Keratinocyte (primary cell): ENCODE measurements around the gene CASP3. TPM values are rescaled to one million over a fixed set of nuclear protein-coding genes. Genes with fewer than 3 reads are reported as not detected.

Experiments used
- DNase-seq: peaks from one replicate; pipeline ENCODE4 v3.0.0-alpha.2; 2011; ENCODE audit warnings: low read depth, missing footprints, low spot score
- FAIRE-seq: peaks from 2 replicates; lab custom pipeline; 2011; peaks lifted over from hg19 to GRCh38; lab: Jason Lieb, UNC
- H2AFZ ChIP-seq: 2 replicates; pipeline ENCODE4 v1.6.0; 2012; ENCODE audit warnings: low read length, control low read depth, inconsistent platforms; ENCODE audit not compliant: control insufficient read depth
- H3K27ac ChIP-seq: 2 replicates; pipeline ENCODE4 v1.5.1; 2011; ENCODE audit warnings: low read length; ENCODE audit not compliant: control insufficient read depth, insufficient read depth
- H3K27me3 ChIP-seq: 3 replicates; pipeline ENCODE4 v1.6.0; 2011; ENCODE audit warnings: low read length; ENCODE audit not compliant: control insufficient read depth, insufficient read depth; ENCODE audit errors: extremely low read depth
- H3K36me3 ChIP-seq, 2 experiments: 2 replicates in 1 of 2; 3 replicates in 1 of 2; pipeline ENCODE4 v1.5.1; 2011; ENCODE audit warnings: low read length in 2 of 2, mild to moderate bottlenecking in 1 of 2; ENCODE audit not compliant: control insufficient read depth in 2 of 2, insufficient read depth in 2 of 2; ENCODE audit errors: extremely low read depth in 1 of 2
- H3K4me1 ChIP-seq: 3 replicates; pipeline ENCODE4 v1.5.1; 2011; ENCODE audit warnings: low read length; ENCODE audit not compliant: control insufficient read depth, insufficient read depth; ENCODE audit errors: extremely low read depth
- H3K4me2 ChIP-seq: 3 replicates; pipeline ENCODE4 v1.6.0; 2011; ENCODE audit warnings: low read depth, low read length; ENCODE audit not compliant: control insufficient read depth, insufficient read depth; ENCODE audit errors: extremely low read depth
- H3K4me3 ChIP-seq, 3 experiments: fragments of 200-600 bp in 1 of 3; sonication (generic) in 1 of 3; 2 replicates in 2 of 3; 3 replicates in 1 of 3; pipeline ENCODE4 v1.5.1; 2011 to 2016; ENCODE audit warnings: low read length in 3 of 3, mild to moderate bottlenecking in 3 of 3, control low read depth in 2 of 3, inconsistent platforms in 1 of 3, low read depth in 1 of 3, mixed read lengths in 1 of 3, mixed run types in 1 of 3, moderate library complexity in 1 of 3; ENCODE audit not compliant: control insufficient read depth in 2 of 3, insufficient read depth in 2 of 3; ENCODE audit errors: extremely low read depth in 1 of 3
- H3K79me2 ChIP-seq: 2 replicates; pipeline ENCODE4 v1.6.0; 2012; ENCODE audit warnings: low read length; ENCODE audit not compliant: control insufficient read depth, insufficient read depth
- H3K9ac ChIP-seq: 3 replicates; pipeline ENCODE4 v1.6.0; 2011; ENCODE audit warnings: low read length; ENCODE audit not compliant: control insufficient read depth, insufficient read depth; ENCODE audit errors: extremely low read depth
- H3K9me1 ChIP-seq: 3 replicates; pipeline ENCODE4 v1.6.0; 2011; ENCODE audit warnings: low read length; ENCODE audit not compliant: control insufficient read depth, insufficient read depth; ENCODE audit errors: extremely low read depth
- H3K9me3 ChIP-seq: 2 replicates; pipeline ENCODE4 v1.5.1; 2012; ENCODE audit warnings: low read depth, low read length; ENCODE audit not compliant: control insufficient read depth
- H4K20me1 ChIP-seq: 3 replicates; pipeline ENCODE4 v1.6.0; 2011; ENCODE audit warnings: low read length; ENCODE audit not compliant: control insufficient read depth, insufficient read depth; ENCODE audit errors: extremely low read depth
- EZH2 ChIP-seq: IDR thresholded peaks from one replicate; pipeline ENCODE4 v1.6.1; 2012; ENCODE audit warnings: inconsistent platforms, mild to moderate bottlenecking, low read length, moderate library complexity
- dilution Hi-C: fragments of 300-500 bp; cut with MboI; formaldehyde crosslinking; loops from one replicate; pipeline ENCODE4 v1.7.0; 2020; ENCODE audit warnings: low sequenced_read_pairs; ENCODE audit not compliant: extremely low pct_ligation_motif_present
- polyA plus RNA-seq, 5 experiments: library from polyadenylated mRNA; depleted of rRNA in 3 of 5; stranded (reverse) in 3 of 5; stranded (forward) in 1 of 5; unstranded in 1 of 5; fragments of >200 nt; gene quantifications; 1 replicate in 1 of 5; 2 replicates in 3 of 5; 3 replicates in 1 of 5; pipeline versions ENCODE4 v1.2.1 to v1.2.3, GENCODE V29; 2011 to 2012; ENCODE audit warnings: missing spikeins in 2 of 5, low read depth in 1 of 5, low replicate concordance in 1 of 5
- TF ChIP-seq, protein P1 (sequence below), 3 experiments: IDR thresholded peaks in 1 of 3; conservative IDR thresholded peaks in 1 of 3; optimal IDR thresholded peaks in 1 of 3; 2 replicates in 2 of 3; 3 replicates in 1 of 3; pipeline versions ENCODE3 to v1.5.1; 2011; ENCODE audit warnings: low read length in 3 of 3, mild to moderate bottlenecking in 3 of 3, moderate library complexity in 2 of 3, control low read depth in 1 of 3, inconsistent platforms in 1 of 3; ENCODE audit not compliant: insufficient read depth in 2 of 3; ENCODE audit errors: extremely low read depth in 1 of 3

CASP3 gene
- polyA plus RNA-seq, 1 donor (not counting 4 experiments of a cell fraction or from before 2014, with no cell fraction given) = 51.1 TPM

GRCh38 chr4:184641451-184641850, 7.8 kb downstream of the CASP3 start:
- Histone ChIP-seq H2AFZ (no peak overlapping the region), H3K4me2 (no peak overlapping the region), H3K4me1 (peaks cover 3% of the 10 kb centered on the region), H3K79me2 (peaks cover 70% of the 10 kb centered on the region), H3K9me1 (no peaks in the 10 kb centered on the region), H3K9me3 (no peaks in the 10 kb centered on the region), H3K27ac (no peak overlapping the region), H3K36me3 (peaks cover 16 to 18% of the 10 kb centered on the region in 2 experiments), H3K4me3 (no peak overlapping the region), H3K27me3 (no peaks in the 10 kb centered on the region), H3K9ac (no peak overlapping the region), H4K20me1 (no peaks in the 10 kb centered on the region)
- no peak for DNase-seq
- dilution Hi-C loops = no loop called here
- TF ChIP-seq, protein P1, sequence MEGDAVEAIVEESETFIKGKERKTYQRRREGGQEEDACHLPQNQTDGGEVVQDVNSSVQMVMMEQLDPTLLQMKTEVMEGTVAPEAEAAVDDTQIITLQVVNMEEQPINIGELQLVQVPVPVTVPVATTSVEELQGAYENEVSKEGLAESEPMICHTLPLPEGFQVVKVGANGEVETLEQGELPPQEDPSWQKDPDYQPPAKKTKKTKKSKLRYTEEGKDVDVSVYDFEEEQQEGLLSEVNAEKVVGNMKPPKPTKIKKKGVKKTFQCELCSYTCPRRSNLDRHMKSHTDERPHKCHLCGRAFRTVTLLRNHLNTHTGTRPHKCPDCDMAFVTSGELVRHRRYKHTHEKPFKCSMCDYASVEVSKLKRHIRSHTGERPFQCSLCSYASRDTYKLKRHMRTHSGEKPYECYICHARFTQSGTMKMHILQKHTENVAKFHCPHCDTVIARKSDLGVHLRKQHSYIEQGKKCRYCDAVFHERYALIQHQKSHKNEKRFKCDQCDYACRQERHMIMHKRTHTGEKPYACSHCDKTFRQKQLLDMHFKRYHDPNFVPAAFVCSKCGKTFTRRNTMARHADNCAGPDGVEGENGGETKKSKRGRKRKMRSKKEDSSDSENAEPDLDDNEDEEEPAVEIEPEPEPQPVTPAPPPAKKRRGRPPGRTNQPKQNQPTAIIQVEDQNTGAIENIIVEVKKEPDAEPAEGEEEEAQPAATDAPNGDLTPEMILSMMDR (optimal IDR thresholded peaks at IDR 0.05 in 1 of 3, IDR thresholded peaks at IDR 0.05 in 1 of 3, conservative IDR thresholded peaks at IDR 0.05 in 1 of 3; ENCODE audit: extremely low read depth in 1 of 3, insufficient read depth in 2 of 3, low read length in 3 of 3) = no peak
- no peak for TF ChIP-seq EZH2
- no peak for FAIRE-seq

DNA sequence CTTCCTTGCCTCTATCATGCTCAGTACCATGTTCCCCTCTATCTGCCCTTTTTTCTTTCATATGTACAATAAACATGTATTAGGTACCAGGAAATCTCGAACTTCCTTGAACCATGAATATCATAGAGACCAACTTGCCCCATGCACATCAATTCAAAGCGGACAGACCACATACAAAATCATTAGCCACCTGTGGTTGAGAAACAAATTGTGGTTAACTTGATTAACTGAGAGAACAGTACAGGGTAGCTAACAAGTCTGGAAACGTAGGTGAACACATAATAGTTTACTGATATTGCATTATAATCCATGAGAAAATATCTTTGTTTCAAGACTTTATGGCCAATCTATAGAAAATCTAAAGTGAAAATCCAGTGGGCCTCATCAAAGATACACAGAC, 8.2 kb downstream of the CASP3 start:
- H4K20me1 ChIP-seq = no peaks in the 10 kb centered on the region
- no peak for DNase-seq
- H3K9ac ChIP-seq = no peak overlapping the region
- TF ChIP-seq, protein P1 (optimal IDR thresholded peaks at IDR 0.05 in 1 of 3, IDR thresholded peaks at IDR 0.05 in 1 of 3, conservative IDR thresholded peaks at IDR 0.05 in 1 of 3; ENCODE audit: extremely low read depth in 1 of 3, insufficient read depth in 2 of 3, low read length in 3 of 3) = no peak
- no peak for TF ChIP-seq EZH2
- H3K27ac ChIP-seq = no peak overlapping the region
- H3K9me3 ChIP-seq = no peaks in the 10 kb centered on the region
- H3K4me3 ChIP-seq = no peak overlapping the region
- no peak for FAIRE-seq
- H3K79me2 ChIP-seq = peaks cover 66% of the 10 kb centered on the region
- no peak overlapping the region for H3K4me2 ChIP-seq
- H2AFZ ChIP-seq = no peak overlapping the region
- H3K9me1 ChIP-seq = no peaks in the 10 kb centered on the region
- dilution Hi-C loops = no loop called here
- peaks cover 16 to 21% of the 10 kb centered on the region in 2 experiments for H3K36me3 ChIP-seq
- H3K27me3 ChIP-seq = no peaks in the 10 kb centered on the region
- peaks cover 3% of the 10 kb centered on the region for H3K4me1 ChIP-seq
